Thyroid gland (tissue), 4 donors: ENCODE measurements around the gene PRSS33. TPM values are rescaled to one million over a fixed set of nuclear protein-coding genes. Genes with fewer than 3 reads are reported as not detected.

Experiments used
- DNase-seq, 2 donors: peaks; one replicate each; pipeline ENCODE4 v3.0.0-alpha.2; 2019
- H3K27ac ChIP-seq, 3 donors: fragments of 200-600 bp; sonication (generic); 1 replicate in 2 of 3; 2 replicates in 1 of 3; pipeline ENCODE4 v1.5.1; 2016 to 2019; ENCODE audit warnings: mild to moderate bottlenecking in 1 of 3, moderate library complexity in 1 of 3
- H3K27me3 ChIP-seq: fragments of 200-600 bp; sonication (generic); one replicate; pipeline ENCODE4 v1.5.1; 2019
- H3K36me3 ChIP-seq, 2 donors: fragments of 200-600 bp; sonication (generic); one replicate each; pipeline ENCODE4 v1.5.1; 2016 to 2019
- H3K4me1 ChIP-seq, 2 donors: fragments of 200-600 bp; sonication (generic); one replicate each; pipeline ENCODE4 v1.5.1; 2017 to 2019
- H3K4me3 ChIP-seq, 3 donors: fragments of 200-600 bp; sonication (generic); replicated peaks in 1 of 3; 1 replicate in 2 of 3; 2 replicates in 1 of 3; pipeline ENCODE4 v1.5.1; 2016; ENCODE audit warnings: mild to moderate bottlenecking in 1 of 3
- H3K9me3 ChIP-seq: fragments of 200-600 bp; sonication (generic); one replicate; pipeline ENCODE4 v1.5.1; 2017
- CTCF ChIP-seq, 6 experiments: fragments of 200-600 bp in 3 of 6; fragments of 450-650 bp in 3 of 6; sonication (generic) in 3 of 6; IDR thresholded peaks; one replicate each; pipeline ENCODE4 v1.5.1; 2016 to 2019; ENCODE audit warnings: antibody characterized with exemption in 6 of 6, mild to moderate bottlenecking in 2 of 6, inconsistent platforms in 1 of 6, moderate library complexity in 1 of 6
- POLR2A ChIP-seq, 2 donors: fragments of 450-650 bp; IDR thresholded peaks; one replicate each; pipeline ENCODE4 v1.6.1; 2017; ENCODE audit warnings: antibody characterized with exemption in 2 of 2, mild to moderate bottlenecking in 2 of 2, moderate library complexity in 1 of 2
- WGBS, 2 donors: methylation state at CpG; one replicate each; pipeline ENCODE4 v1.1.5; 2017; 5-methylcytosine and 5-hydroxymethylcytosine counted together
- intact Hi-C: fragments of 100-400 bp; cut with DNase I; formaldehyde crosslinking; loops from one replicate; pipeline ENCODE4 v1.15.1; 2023
- total RNA-seq, 4 donors: library from RNA; depleted of rRNA; stranded (reverse); fragments of >200 nt; gene quantifications; one replicate each; pipeline ENCODE4 v1.2.3, GENCODE V29; 2016

Gene PRSS33
- total RNA-seq, 4 donors from 2014 or later, result not detected

- intact Hi-C loops, result no loop called here
- 95 to 100% methylated on average over 2 to 4 of the region's 39 CpGs for WGBS, 2 donors
Measured at GRCh38 chr16:2798723-2799204, 11.4 kb upstream of the PRSS33 start.

DNA sequence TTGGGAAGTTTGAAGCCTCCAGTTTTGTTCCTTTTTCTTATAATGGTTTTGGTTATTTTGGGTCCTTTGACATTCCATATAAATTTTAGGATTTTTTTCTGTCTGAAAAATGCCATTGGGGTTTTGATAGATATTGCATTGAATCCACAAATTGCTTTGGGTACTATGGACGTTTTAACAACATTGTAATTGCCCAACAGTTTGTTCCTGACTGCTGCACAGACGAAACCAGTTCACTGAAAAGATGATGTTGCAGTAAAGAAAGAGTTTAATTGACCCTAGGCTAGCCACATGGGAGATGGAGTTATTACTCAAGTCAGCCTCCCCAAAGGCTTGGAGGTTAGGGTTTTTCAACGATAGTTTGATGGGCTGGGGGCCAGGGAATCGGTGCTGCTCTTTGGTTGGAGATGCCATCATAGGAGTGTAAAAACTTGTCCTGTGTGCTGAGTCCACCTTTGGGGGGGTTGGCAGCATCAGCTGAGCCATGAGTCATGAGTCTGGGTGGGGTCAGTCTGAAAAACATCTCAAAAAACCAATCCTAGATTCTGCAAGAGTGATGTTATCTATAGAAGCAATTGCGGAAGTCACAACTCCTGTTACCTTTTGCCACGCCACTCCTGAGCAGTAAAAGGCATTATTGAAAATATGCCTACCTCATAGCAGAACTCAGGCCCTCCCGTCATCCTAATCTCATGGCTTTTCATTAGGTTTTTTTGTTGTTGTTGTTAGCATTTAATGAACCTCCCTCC is 8.2 kb upstream of the PRSS33 start:
- TF ChIP-seq CTCF (IDR thresholded peaks at IDR 0.05), result no peak
- no peak for TF ChIP-seq POLR2A (IDR thresholded peaks at IDR 0.05)
- WGBS, 2 donors, result 72 to 75% methylated on average over 7 of the region's 7 CpGs
- no peak overlapping the region for H3K4me3 ChIP-seq
- no peak overlapping the region for H3K27ac ChIP-seq
- DNase-seq, result no peak
- no peaks in the 10 kb centered on the region for H3K27me3 ChIP-seq
- no peaks in the 10 kb centered on the region for H3K9me3 ChIP-seq
- intact Hi-C loops, result no loop called here
- no peaks in the 10 kb centered on the region for H3K4me1 ChIP-seq
- H3K36me3 ChIP-seq, result no peaks in the 10 kb centered on the region

More at GRCh38 chr16:2798723-2799204, 11.4 kb upstream of the PRSS33 start:
- Histone ChIP-seq H3K27me3 (no peaks in the 10 kb centered on the region), H3K27ac (no peak overlapping the region), H3K36me3 (no peaks in the 10 kb centered on the region), H3K9me3 (no peaks in the 10 kb centered on the region), H3K4me3 (no peak overlapping the region), H3K4me1 (no peaks in the 10 kb centered on the region)
- DNase-seq, result no peak
- TF ChIP-seq POLR2A (IDR thresholded peaks at IDR 0.05), result no peak
- TF ChIP-seq CTCF (IDR thresholded peaks at IDR 0.05), result no peak

DNA sequence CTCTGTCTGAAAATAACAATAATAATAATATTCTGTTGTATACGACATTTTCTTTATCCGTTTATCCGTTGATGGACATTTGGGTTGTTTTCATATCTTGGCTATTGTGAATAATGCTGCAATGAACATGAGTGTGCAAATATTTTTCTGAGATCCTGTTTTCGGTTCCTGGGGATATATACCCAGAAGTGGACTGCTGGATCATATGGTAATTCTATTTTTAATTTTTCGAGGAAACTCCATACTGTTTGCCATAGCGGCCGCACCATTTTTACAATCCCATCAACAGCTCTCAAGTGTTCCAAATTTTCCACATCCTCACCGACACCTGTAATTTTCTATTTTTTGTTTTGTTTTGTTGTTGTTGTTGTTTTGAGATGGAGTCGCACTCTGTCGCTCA is 5.6 kb upstream of the PRSS33 start:
- intact Hi-C loops, result no loop called here
- no peak overlapping the region for H3K27ac ChIP-seq
- no peaks in the 10 kb centered on the region for H3K9me3 ChIP-seq
- H3K4me3 ChIP-seq, result no peak overlapping the region
- DNase-seq, result no peak
- no peak for TF ChIP-seq CTCF (IDR thresholded peaks at IDR 0.05)
- no peak for TF ChIP-seq POLR2A (IDR thresholded peaks at IDR 0.05)
- 86 to 92% methylated on average over 10 of the region's 10 CpGs for WGBS, 2 donors
- no peaks in the 10 kb centered on the region for H3K36me3 ChIP-seq
- no peaks in the 10 kb centered on the region for H3K27me3 ChIP-seq
- H3K4me1 ChIP-seq, result no peaks in the 10 kb centered on the region

DNA sequence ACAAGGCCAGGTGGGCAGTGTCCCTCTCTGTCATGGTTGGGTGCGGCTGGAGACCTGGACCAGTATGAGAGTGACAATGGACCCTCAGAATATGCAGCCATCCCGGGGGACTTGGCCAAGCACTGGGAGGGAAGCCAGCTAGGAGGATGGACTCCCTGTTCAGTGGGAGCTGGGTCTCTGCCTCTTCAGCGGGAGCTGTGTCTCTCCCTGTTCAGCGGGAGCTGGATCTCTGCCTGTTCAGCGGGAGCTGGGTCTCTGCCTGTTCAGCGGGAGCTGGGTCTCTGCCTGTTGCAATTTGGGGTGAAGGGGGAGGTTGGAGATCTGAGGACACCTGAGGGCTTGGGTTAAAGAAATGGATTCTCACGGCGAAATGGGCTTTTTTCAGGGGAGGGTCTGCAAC is 3.8 kb upstream of the PRSS33 start:
- TF ChIP-seq POLR2A (IDR thresholded peaks at IDR 0.05) (no peak), CTCF (IDR thresholded peaks at IDR 0.05) (no peak)
- no peaks in the 10 kb centered on the region for H3K4me1 ChIP-seq
- 73 to 87% methylated on average over 7 to 8 of the region's 8 CpGs for WGBS, 2 donors
- H3K36me3 ChIP-seq, result no peaks in the 10 kb centered on the region
- no peak overlapping the region for H3K27ac ChIP-seq
- H3K27me3 ChIP-seq, result no peaks in the 10 kb centered on the region
- intact Hi-C loops, result no loop called here
- H3K9me3 ChIP-seq, result no peaks in the 10 kb centered on the region
- DNase-seq, result no peak
- no peak overlapping the region for H3K4me3 ChIP-seq

GRCh38 chr16:2790631-2791030 is 3.3 kb upstream of the PRSS33 start:
- intact Hi-C loops, result no loop called here
- no peaks in the 10 kb centered on the region for H3K9me3 ChIP-seq
- DNase-seq, result no peak
- peaks cover 0 to under 1% of the 10 kb centered on the region in 2 donors for H3K4me1 ChIP-seq
- no peak overlapping the region for H3K4me3 ChIP-seq
- H3K27ac ChIP-seq, result no peak overlapping the region
- peaks cover 4% of the 10 kb centered on the region for H3K27me3 ChIP-seq
- 76 to 79% methylated on average over 5 of the region's 5 CpGs for WGBS, 2 donors
- no peak for TF ChIP-seq POLR2A (IDR thresholded peaks at IDR 0.05)
- TF ChIP-seq CTCF (IDR thresholded peaks at IDR 0.05), result no peak
- H3K36me3 ChIP-seq, result no peaks in the 10 kb centered on the region
